K562 (cell line): ENCODE measurements around the gene AP1G1. TPM values are rescaled to one million over a fixed set of nuclear protein-coding genes. Genes with fewer than 3 reads are reported as not detected.
A peak's percentile ranks its signal among the peaks of the same experiment; 100 is the strongest.

ENCODE experiments used
- CHD2 ChIP-seq: IDR thresholded peaks from 2 replicates; pipeline ENCODE4 v1.6.1; 2011; ENCODE audit warnings: low read depth, low read length
- CSDE1 ChIP-seq, 2 experiments: fragments of 450-650 bp; IDR thresholded peaks; 2 replicates each; pipeline ENCODE4 v1.6.1; 2016; ENCODE audit warnings: mild to moderate bottlenecking in 1 of 2
- CXXC5 ChIP-seq: fragments of 250-450 bp; sonication (Bioruptor Pico); IDR thresholded peaks from 2 replicates; pipeline ENCODE4 v1.8.0; 2022; ENCODE audit warnings: inconsistent platforms, mild to moderate bottlenecking, moderate library complexity
- KDM4B ChIP-seq, 2 experiments: fragments of 450-650 bp in 1 of 2; sonication (generic) in 1 of 2; IDR thresholded peaks; 2 replicates each; pipeline ENCODE4 v1.6.1; 2016 to 2017; ENCODE audit warnings: borderline replicate concordance in 2 of 2, antibody characterized with exemption in 1 of 2, low read depth in 1 of 2, mild to moderate bottlenecking in 1 of 2
- L3MBTL2 ChIP-seq: fragments of 450-650 bp; IDR thresholded peaks from 2 replicates; pipeline ENCODE4 v1.6.1; 2016; ENCODE audit warnings: mild to moderate bottlenecking, moderate library complexity
- MTA2 ChIP-seq: fragments of 450-650 bp; IDR thresholded peaks from 2 replicates; pipeline ENCODE4 v1.6.1; 2016; ENCODE audit warnings: low read depth
- NFXL1 ChIP-seq: fragments of 450-650 bp; formaldehyde crosslinking; IDR thresholded peaks from 2 replicates; pipeline ENCODE4 v1.4.0; 2021; ENCODE audit warnings: mild to moderate bottlenecking
- NR2F6 ChIP-seq: fragments of 450-650 bp; formaldehyde crosslinking; IDR thresholded peaks from 2 replicates; pipeline ENCODE4 v1.4.0; 2020; ENCODE audit warnings: mild to moderate bottlenecking
- OTX1 ChIP-seq: fragments of 450-650 bp; formaldehyde crosslinking; IDR thresholded peaks from 2 replicates; pipeline ENCODE4 v1.4.0; 2022; ENCODE audit warnings: mild to moderate bottlenecking
- PHF21A ChIP-seq: fragments of 450-650 bp; IDR thresholded peaks from 2 replicates; pipeline ENCODE4 v1.6.1; 2017; ENCODE audit warnings: low read depth, borderline replicate concordance
- TSC22D4 ChIP-seq: fragments of 450-650 bp; IDR thresholded peaks from 2 replicates; pipeline ENCODE4 v1.6.1; 2016; ENCODE audit warnings: missing genetic modification characterization, missing biosample characterization, control low read depth
- ZBTB1 ChIP-seq: sonication (generic); formaldehyde crosslinking; IDR thresholded peaks from 2 replicates; pipeline ENCODE4 v1.8.1; 2023; ENCODE audit warnings: missing genetic modification reagents, low read depth, mild to moderate bottlenecking, borderline replicate concordance
- ZNF318 ChIP-seq, 2 experiments: fragments of 450-650 bp; IDR thresholded peaks; 2 replicates each; pipeline ENCODE4 v1.6.1; 2016; ENCODE audit warnings: mild to moderate bottlenecking in 2 of 2, borderline replicate concordance in 1 of 2, low read depth in 1 of 2, moderate library complexity in 1 of 2
- polyA plus RNA-seq, 8 experiments: library from polyadenylated mRNA; depleted of rRNA in 4 of 8; stranded (reverse) in 5 of 8; unstranded in 3 of 8; fragments of >200 nt; fragmentation: Nextera tagmentation in 2 of 8; fragmentation: Illumina TruSeq in 1 of 8; extraction: Ambion mirVana in 2 of 8; extraction: Trizol in 1 of 8; gene quantifications; 2 replicates each; pipeline versions ENCODE4 v1.2.1 to v1.2.3, GENCODE V29; 2011 to 2014; ENCODE audit warnings: inconsistent platforms in 1 of 8, missing spikeins in 1 of 8
- total RNA-seq, 7 experiments: library from RNA; depleted of rRNA in 6 of 7; stranded (reverse); fragments of >200 nt in 6 of 7; fragmentation: Illumina TruSeq in 2 of 7; extraction: Trizol in 2 of 7; gene quantifications; 2 replicates each; pipeline versions ENCODE4 v1.2.1 to v1.2.3, GENCODE V29; 2011 to 2021; ENCODE audit warnings: low replicate concordance in 1 of 7
- TF ChIP-seq, protein P1 (sequence below): fragments of 450-650 bp; IDR thresholded peaks from 2 replicates; pipeline ENCODE4 v1.6.1; 2018; ENCODE audit not compliant: partially characterized antibody

The AP1G1 gene
- total and polyA plus RNA-seq, 9 of the 15 experiments (the other 6 are each of a cell fraction or from before 2014, with no cell fraction given), result 7.0 to 59.2 (median 42.0) TPM

DNA sequence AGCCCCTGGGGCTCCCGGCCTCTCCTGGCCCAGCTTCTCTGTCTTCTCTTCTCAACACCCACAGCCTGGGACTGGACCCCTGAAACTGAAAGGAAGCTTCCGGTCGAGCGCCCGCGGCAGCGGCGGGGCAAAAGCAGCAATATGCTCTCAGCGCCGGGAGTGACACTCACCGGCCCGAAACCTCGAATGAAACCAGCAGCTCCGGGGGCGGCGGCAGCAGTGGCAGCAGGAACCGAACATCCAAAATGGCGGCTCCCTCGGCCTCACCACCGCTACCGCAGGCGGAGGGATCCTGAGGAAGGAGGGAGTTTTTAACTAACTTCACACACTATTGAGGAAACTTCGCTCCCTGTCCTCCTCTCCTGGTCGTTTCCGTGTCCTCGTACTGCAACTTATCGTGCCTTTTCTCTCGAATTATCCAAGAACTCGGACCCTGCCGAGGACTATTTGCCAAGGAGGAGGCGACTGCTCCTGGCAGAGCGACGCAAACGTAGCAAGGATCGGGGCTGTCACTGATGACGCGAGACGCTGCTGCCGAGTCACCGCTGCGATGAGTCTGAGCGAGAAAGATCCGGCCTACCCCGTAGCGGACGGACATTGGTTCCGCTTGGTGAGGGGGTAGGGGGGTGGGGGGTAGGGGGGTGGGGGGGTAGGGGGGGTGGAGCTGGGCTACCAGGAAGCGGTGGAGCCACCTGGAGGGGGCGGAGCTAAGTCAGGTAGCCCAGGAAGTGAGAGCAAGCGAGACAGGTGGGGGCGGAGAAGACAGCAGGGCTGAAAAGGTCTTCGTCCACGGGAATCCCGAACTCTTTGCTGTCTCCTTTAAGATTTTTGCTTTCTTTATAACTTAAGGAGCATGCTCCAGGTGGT is at the start of gene AP1G1 (continued):
- TF ChIP-seq KDM4B (IDR thresholded peaks at IDR 0.05; ENCODE audit: borderline replicate concordance in 2 of 2, low read depth in 1 of 2) (peak in 1 of 2 experiments; percentile 87; a peak in 2 of 4 replicates), CSDE1 (IDR thresholded peaks at IDR 0.05) (peak; percentile 75 to 94; a peak in 2 of 4 replicates), ZNF318 (IDR thresholded peaks at IDR 0.05; ENCODE audit: borderline replicate concordance in 1 of 2, low read depth in 1 of 2) (peak in 1 of 2 experiments; percentile 85; a peak in 2 of 4 replicates), CXXC5 (CRISPR knock-in tag) (peak; percentile 99), PHF21A (0 out of 2 replicates have a peak, but pooled peaks have one; percentile 37), CHD2 (peak; percentile 90), L3MBTL2 (peak; percentile 65; the same call in 1 of the 2 replicates), TSC22D4 (no peak), NR2F6 (no peak), NFXL1 (no peak), OTX1 (peak; percentile 55; the same call in 1 of the 2 replicates), MTA2 (no peak), ZBTB1 (no peak)
- TF ChIP-seq, protein P1, sequence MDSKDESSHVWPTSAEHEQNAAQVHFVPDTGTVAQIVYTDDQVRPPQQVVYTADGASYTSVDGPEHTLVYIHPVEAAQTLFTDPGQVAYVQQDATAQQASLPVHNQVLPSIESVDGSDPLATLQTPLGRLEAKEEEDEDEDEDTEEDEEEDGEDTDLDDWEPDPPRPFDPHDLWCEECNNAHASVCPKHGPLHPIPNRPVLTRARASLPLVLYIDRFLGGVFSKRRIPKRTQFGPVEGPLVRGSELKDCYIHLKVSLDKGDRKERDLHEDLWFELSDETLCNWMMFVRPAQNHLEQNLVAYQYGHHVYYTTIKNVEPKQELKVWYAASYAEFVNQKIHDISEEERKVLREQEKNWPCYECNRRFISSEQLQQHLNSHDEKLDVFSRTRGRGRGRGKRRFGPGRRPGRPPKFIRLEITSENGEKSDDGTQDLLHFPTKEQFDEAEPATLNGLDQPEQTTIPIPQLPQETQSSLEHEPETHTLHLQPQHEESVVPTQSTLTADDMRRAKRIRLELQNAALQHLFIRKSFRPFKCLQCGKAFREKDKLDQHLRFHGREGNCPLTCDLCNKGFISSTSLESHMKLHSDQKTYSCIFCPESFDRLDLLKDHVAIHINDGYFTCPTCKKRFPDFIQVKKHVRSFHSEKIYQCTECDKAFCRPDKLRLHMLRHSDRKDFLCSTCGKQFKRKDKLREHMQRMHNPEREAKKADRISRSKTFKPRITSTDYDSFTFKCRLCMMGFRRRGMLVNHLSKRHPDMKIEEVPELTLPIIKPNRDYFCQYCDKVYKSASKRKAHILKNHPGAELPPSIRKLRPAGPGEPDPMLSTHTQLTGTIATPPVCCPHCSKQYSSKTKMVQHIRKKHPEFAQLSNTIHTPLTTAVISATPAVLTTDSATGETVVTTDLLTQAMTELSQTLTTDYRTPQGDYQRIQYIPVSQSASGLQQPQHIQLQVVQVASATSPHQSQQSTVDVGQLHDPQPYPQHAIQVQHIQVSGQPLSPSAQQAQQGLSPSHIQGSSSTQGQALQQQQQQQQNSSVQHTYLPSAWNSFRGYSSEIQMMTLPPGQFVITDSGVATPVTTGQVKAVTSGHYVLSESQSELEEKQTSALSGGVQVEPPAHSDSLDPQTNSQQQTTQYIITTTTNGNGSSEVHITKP, result peak; percentile 81
